ENCODE measurements around the gene ELAC2.

GRCh38 chr17:13000561-13000960 lies 17.3 kb downstream of the ELAC2 start:
- TF ChIP-seq, protein P1, sequence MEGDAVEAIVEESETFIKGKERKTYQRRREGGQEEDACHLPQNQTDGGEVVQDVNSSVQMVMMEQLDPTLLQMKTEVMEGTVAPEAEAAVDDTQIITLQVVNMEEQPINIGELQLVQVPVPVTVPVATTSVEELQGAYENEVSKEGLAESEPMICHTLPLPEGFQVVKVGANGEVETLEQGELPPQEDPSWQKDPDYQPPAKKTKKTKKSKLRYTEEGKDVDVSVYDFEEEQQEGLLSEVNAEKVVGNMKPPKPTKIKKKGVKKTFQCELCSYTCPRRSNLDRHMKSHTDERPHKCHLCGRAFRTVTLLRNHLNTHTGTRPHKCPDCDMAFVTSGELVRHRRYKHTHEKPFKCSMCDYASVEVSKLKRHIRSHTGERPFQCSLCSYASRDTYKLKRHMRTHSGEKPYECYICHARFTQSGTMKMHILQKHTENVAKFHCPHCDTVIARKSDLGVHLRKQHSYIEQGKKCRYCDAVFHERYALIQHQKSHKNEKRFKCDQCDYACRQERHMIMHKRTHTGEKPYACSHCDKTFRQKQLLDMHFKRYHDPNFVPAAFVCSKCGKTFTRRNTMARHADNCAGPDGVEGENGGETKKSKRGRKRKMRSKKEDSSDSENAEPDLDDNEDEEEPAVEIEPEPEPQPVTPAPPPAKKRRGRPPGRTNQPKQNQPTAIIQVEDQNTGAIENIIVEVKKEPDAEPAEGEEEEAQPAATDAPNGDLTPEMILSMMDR (IDR thresholded peaks at IDR 0.05), result no peak
- no peak for TF ChIP-seq POLR2A (IDR thresholded peaks at IDR 0.05)

Data from Peyer's patch (tissue), 4 donors.